Measurements from ENCODE around the gene SNX10. TPM values are rescaled to one million over a fixed set of nuclear protein-coding genes. Genes with fewer than 3 reads are reported as not detected.

SNX10 gene
- total RNA-seq, 1 experiment from 2014 or later, result 9.4 TPM

DNA sequence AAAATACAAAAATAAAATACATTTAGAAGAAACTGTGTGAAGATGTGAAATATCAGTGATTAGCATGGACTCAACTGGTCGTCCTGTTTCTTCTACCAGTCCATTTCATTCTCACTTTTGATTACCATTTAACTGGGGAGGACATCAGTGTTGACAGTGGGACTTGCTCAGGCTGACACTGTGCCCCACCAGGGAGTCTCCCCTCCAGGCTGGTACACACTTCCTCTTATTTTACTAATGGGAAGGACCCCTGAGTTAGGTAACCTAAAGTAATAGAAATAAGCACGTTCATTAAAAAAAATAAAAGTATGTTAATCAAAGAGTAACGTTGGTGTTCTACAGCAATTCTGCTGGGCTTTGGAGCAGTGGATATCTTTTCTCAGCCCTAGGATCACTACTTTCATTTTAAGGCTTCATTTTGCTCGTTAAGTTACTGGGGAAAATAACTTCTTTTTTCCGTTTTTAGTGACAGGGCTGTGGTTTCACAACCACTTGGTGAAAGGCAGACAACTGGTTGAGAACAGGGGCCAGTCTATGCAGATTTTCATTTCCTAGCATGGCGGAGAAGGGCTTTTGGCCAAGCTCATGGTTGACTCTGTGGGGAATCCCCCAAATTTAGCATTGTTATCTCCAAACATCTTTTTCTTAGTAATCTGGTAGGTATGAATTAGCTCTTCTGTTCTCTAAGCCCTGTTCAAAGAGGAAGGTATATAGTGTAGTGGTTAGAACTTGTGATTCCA is 2.1 kb downstream of the SNX10 start:
- peaks cover 2% of the 10 kb centered on the region; the same call in 1 of the 2 replicates for H3K27me3 Mint-ChIP-seq (ENCODE audit: low read depth)
- H2BK120ac ChIP-seq (ENCODE audit: low read depth, low read length, poor library complexity, severe bottlenecking), result no peak overlapping the region
- no peak overlapping the region for H2AK5ac ChIP-seq (ENCODE audit: insufficient read length, low read length)
- H2BK15ac ChIP-seq (ENCODE audit: low read depth, low read length), result no peak overlapping the region
- H3K4me2 ChIP-seq (ENCODE audit: insufficient read depth, insufficient read length, low read length), result no peak overlapping the region
- TF ChIP-seq, protein P1, sequence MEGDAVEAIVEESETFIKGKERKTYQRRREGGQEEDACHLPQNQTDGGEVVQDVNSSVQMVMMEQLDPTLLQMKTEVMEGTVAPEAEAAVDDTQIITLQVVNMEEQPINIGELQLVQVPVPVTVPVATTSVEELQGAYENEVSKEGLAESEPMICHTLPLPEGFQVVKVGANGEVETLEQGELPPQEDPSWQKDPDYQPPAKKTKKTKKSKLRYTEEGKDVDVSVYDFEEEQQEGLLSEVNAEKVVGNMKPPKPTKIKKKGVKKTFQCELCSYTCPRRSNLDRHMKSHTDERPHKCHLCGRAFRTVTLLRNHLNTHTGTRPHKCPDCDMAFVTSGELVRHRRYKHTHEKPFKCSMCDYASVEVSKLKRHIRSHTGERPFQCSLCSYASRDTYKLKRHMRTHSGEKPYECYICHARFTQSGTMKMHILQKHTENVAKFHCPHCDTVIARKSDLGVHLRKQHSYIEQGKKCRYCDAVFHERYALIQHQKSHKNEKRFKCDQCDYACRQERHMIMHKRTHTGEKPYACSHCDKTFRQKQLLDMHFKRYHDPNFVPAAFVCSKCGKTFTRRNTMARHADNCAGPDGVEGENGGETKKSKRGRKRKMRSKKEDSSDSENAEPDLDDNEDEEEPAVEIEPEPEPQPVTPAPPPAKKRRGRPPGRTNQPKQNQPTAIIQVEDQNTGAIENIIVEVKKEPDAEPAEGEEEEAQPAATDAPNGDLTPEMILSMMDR (conservative IDR thresholded peaks at IDR 0.05), result no peak
- peaks cover 7% of the 10 kb centered on the region for H3K23me2 ChIP-seq (ENCODE audit: insufficient read length, low read depth, low read length, poor library complexity, severe bottlenecking)
- H4K8ac ChIP-seq (replicated peaks; ENCODE audit: insufficient read length, low read depth, low read length), result no peak overlapping the region
- no peak overlapping the region for H3K4me3 Mint-ChIP-seq
- H3K27ac Mint-ChIP-seq, result no peak overlapping the region
- no peaks in the 10 kb centered on the region for H4K20me1 ChIP-seq (ENCODE audit: control insufficient read depth, insufficient read depth, insufficient read length)
- H3K36me3 Mint-ChIP-seq (ENCODE audit: insufficient read depth in 1 of 3, low read depth in 3 of 3), result no peaks in the 10 kb centered on the region; a peak in 2 of 7 replicates
- no peaks in the 10 kb centered on the region; the same call in 1 of the 2 replicates for H3K4me1 ChIP-seq (ENCODE audit: insufficient read depth, low read length)
- H2BK20ac ChIP-seq (ENCODE audit: low read depth, low read length, poor library complexity, severe bottlenecking), result no peak overlapping the region
- peaks cover 9 to 13% of the 10 kb centered on the region in 2 experiments for H3K4me1 Mint-ChIP-seq
- H3K9ac ChIP-seq (ENCODE audit: extremely low read depth, insufficient read length, low read length), result no peak overlapping the region
- no peak overlapping the region for H3T11ph ChIP-seq (ENCODE audit: low read length)
- WGBS (ENCODE audit: extremely low coverage, insufficient read length, low lambda C conversion rate), result no CpG with 5 or more reads among the region's 6 CpGs
- H3K79me2 ChIP-seq (ENCODE audit: insufficient read depth, low read length), result no peaks in the 10 kb centered on the region
- no peaks in the 10 kb centered on the region for H3K79me1 ChIP-seq (ENCODE audit: insufficient read depth, low read depth, low read length, poor library complexity, severe bottlenecking)
- H3K27me3 ChIP-seq (ENCODE audit: insufficient read depth, low read length), result no peaks in the 10 kb centered on the region
- H4K5ac ChIP-seq (ENCODE audit: insufficient read length, low read depth, low read length), result no peak overlapping the region
- no peak overlapping the region for H3K14ac ChIP-seq (ENCODE audit: insufficient read depth, low read length)
- no peak overlapping the region for H3K56ac ChIP-seq (ENCODE audit: insufficient read length, low read depth, low read length)
- no peak overlapping the region for H3K27ac ChIP-seq (ENCODE audit: insufficient read length, low read depth, low read length)
- no peak overlapping the region for H4K91ac ChIP-seq (ENCODE audit: insufficient read length, low read depth, low read length)
- H2AFZ ChIP-seq (ENCODE audit: low read length), result no peak overlapping the region
- no peak overlapping the region for H3K18ac ChIP-seq (ENCODE audit: insufficient read length, low read depth, low read length)
- no peaks in the 10 kb centered on the region for H3K9me3 ChIP-seq (ENCODE audit: control insufficient read depth, low read depth, low read length)
- no peak overlapping the region for H3K4ac ChIP-seq (ENCODE audit: low read depth, low read length)
- DNase-seq, result no peak
- H3K9me3 Mint-ChIP-seq, result no peaks in the 10 kb centered on the region
- H2BK5ac ChIP-seq (ENCODE audit: insufficient read length, low read length), result no peak overlapping the region
- no peak overlapping the region for H2BK12ac ChIP-seq (ENCODE audit: insufficient read length, low read depth, low read length)
- no peak overlapping the region for H3K23ac ChIP-seq (ENCODE audit: insufficient read length, low read depth, low read length)

Measured in H9 (cell line).